ENCODE results near the gene PRADC1.
"Not testable (repeated sequence)": the region's sequence is repeated elsewhere in the genome, so short reads cannot be mapped to it uniquely, and the experiment has no call there.

PRADC1 gene

GRCh38 chr2:73263540-73264331 lies 30.7 kb upstream of the PRADC1 start:
- TF ChIP-seq, protein P1, sequence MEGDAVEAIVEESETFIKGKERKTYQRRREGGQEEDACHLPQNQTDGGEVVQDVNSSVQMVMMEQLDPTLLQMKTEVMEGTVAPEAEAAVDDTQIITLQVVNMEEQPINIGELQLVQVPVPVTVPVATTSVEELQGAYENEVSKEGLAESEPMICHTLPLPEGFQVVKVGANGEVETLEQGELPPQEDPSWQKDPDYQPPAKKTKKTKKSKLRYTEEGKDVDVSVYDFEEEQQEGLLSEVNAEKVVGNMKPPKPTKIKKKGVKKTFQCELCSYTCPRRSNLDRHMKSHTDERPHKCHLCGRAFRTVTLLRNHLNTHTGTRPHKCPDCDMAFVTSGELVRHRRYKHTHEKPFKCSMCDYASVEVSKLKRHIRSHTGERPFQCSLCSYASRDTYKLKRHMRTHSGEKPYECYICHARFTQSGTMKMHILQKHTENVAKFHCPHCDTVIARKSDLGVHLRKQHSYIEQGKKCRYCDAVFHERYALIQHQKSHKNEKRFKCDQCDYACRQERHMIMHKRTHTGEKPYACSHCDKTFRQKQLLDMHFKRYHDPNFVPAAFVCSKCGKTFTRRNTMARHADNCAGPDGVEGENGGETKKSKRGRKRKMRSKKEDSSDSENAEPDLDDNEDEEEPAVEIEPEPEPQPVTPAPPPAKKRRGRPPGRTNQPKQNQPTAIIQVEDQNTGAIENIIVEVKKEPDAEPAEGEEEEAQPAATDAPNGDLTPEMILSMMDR (IDR thresholded peaks at IDR 0.05; ENCODE audit: borderline replicate concordance, insufficient read depth, low read depth, low read length) = no peak
- H3K4me3 ChIP-seq (ENCODE audit: low read depth, low read length) = no peak overlapping the region

- H3K4me3 ChIP-seq (ENCODE audit: low read depth, low read length) = not testable (repeated sequence)
Measured at GRCh38 chr2:73262691-73263429, 29.8 kb upstream of the PRADC1 start.

DNA sequence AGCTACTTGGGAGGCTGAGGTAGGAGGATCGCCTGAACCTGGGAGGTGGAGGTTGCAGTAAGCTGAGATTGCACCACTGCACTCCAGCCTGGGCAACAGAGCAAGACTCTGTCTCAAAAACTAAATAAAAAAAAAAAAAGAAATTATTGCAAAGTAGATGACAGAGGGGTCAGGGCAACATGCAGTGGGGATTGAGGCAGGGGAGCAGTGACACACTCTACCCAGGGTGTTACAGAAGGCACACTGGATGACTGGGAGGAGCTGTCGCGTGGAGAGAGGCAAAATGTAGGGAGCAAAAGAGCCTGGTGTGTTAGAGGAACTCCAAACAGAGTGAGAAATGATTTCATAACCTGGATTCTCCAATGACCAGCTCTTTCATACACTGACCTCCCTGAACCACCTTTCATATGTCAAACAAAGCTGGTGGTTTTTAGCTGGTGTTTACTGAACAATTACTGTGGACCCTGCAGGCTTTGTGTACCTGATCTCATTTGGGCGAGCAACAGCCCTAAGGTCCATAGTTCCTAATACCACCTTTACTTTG lies 29.1 kb upstream of the PRADC1 start:
- TF ChIP-seq, protein P1 (IDR thresholded peaks at IDR 0.05; ENCODE audit: borderline replicate concordance, insufficient read depth, low read depth, low read length) = no peak
- H3K4me3 ChIP-seq (ENCODE audit: low read depth, low read length) = no peak overlapping the region

GRCh38 chr2:73260338-73260984 lies 27.4 kb upstream of the PRADC1 start:
- H3K4me3 ChIP-seq (ENCODE audit: low read depth, low read length) = no peak overlapping the region
- TF ChIP-seq, protein P1 (IDR thresholded peaks at IDR 0.05; ENCODE audit: borderline replicate concordance, insufficient read depth, low read depth, low read length) = peak; percentile 28; the same call in 1 of the 2 replicates

DNA sequence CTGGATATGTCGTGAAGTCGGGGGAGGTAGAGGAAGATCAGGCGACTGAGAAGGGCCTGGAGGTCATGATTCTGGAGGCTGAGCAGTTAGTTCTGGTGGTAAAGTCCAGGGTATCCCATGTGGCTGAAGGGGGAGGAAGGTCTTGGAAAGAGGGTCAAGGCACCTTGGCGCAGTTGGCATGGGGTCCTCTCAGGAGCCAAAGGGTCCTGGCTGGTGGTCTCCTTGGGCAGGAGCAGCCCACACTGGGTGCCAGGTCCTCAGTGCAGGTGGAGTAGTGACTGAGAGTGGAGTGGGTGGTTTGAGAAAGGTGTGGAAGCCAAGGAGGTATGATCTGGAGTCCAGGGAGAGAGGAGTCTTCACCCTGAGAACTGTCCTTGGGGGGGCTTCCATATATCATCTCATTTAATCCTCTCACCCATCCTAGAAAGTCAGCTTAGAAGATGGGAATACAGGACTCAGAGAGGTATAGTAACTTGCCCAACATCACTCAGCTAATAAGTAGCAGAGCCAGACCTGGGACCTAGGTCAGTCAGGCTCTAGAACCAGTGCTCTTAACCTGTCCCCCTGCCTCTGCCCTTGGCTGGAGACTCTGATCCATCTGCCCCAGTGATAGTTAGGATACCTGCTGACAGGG lies 26.8 kb upstream of the PRADC1 start:
- H3K4me3 ChIP-seq (ENCODE audit: low read depth, low read length) = no peak overlapping the region
- TF ChIP-seq, protein P1 (IDR thresholded peaks at IDR 0.05; ENCODE audit: borderline replicate concordance, insufficient read depth, low read depth, low read length) = no peak

- TF ChIP-seq, protein P1 (IDR thresholded peaks at IDR 0.05; ENCODE audit: borderline replicate concordance, insufficient read depth, low read depth, low read length) = no peak
- H3K4me3 ChIP-seq (ENCODE audit: low read depth, low read length) = no peak overlapping the region
Measured at GRCh38 chr2:73259276-73259675, 26.2 kb upstream of the PRADC1 start.

DNA sequence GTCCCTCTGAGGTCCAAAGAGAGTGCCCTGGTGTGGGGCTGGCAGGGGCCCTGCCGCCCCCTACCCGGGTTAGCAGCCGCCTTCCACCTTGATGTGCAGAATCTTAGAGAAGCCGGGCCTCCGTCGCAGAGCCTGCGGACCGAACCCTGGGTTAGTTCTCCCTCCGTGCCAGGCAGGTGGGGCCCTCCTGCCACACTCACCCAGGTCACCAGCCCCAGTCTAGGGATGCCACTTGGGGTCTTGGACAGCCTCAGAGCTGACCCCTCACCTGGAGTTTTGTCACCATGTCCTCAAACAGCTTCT lies 25.8 kb upstream of the PRADC1 start:
- TF ChIP-seq, protein P1 (IDR thresholded peaks at IDR 0.05; ENCODE audit: borderline replicate concordance, insufficient read depth, low read depth, low read length) = no peak

More for the DNA sequence above, 25.8 kb upstream of the PRADC1 start:
- H3K4me3 ChIP-seq (ENCODE audit: low read depth, low read length) = no peak overlapping the region

Data from GM12875 (cell line).